Caco-2 (cell line): Measurements from ENCODE around the gene IGSF3. TPM values are rescaled to one million over a fixed set of nuclear protein-coding genes. Genes with fewer than 3 reads are reported as not detected.
"Not testable (repeated sequence)": the region's sequence is repeated elsewhere in the genome, so short reads cannot be mapped to it uniquely, and the experiment has no call there.

Experiments
- BruUV-seq: library from RNA; stranded (reverse); fragments of 400-500 nt; replicated peaks from 2 replicates; lab custom pipeline; 2021; lab: Mats Ljungman, UMichigan
- CTCF ChIA-PET: fragments of 300-600 bp; sonication (Branson Sonifier 250); formaldehyde crosslinking; loops from one replicate; lab custom pipeline; 2022; ENCODE audit warnings: antibody characterized with exemption; lab: Charles Lee
- POLR2A ChIA-PET: fragments of 300-600 bp; sonication (Branson Sonifier 250); formaldehyde crosslinking; loops from one replicate; lab custom pipeline; 2022; ENCODE audit warnings: antibody characterized with exemption; lab: Charles Lee
- DNase-seq, 2 experiments: peaks; one replicate each; pipeline versions ENCODE4 v3.0.0 to v3.0.0-alpha.2; 2020 to 2022
- H3K27me3 ChIP-seq: replicated peaks from 2 replicates; pipeline ENCODE4 v1.6.0; 2011; ENCODE audit warnings: low read length; ENCODE audit not compliant: control insufficient read depth, insufficient read depth
- H3K36me3 ChIP-seq: 2 replicates; pipeline ENCODE4 v1.5.1; 2011; ENCODE audit warnings: low read length; ENCODE audit not compliant: control insufficient read depth, insufficient read depth
- H3K4me1 ChIP-seq: fragments of 250-450 bp; sonication (Bioruptor Pico); 2 replicates; pipeline ENCODE4 v1.5.1; 2020; ENCODE audit warnings: mild to moderate bottlenecking
- H3K4me3 ChIP-seq: 2 replicates; pipeline ENCODE4 v1.5.1; 2011; ENCODE audit warnings: low read depth, mild to moderate bottlenecking, control low read depth, low read length
- H3K9me3 ChIP-seq: fragments of 250-450 bp; sonication (Bioruptor Pico); 2 replicates; pipeline ENCODE4 v1.5.1; 2020; ENCODE audit warnings: mild to moderate bottlenecking, moderate library complexity
- H3K27ac Mint-ChIP-seq: one replicate; pipeline ENCODE4 v1.8.0; 2022; ENCODE audit warnings: mixed read lengths; ENCODE audit not compliant: unreplicated experiment
- H3K27me3 Mint-ChIP-seq: one replicate; pipeline ENCODE4 v1.8.0; 2022; ENCODE audit warnings: mixed read lengths; ENCODE audit not compliant: insufficient read depth, unreplicated experiment
- H3K36me3 Mint-ChIP-seq: one replicate; pipeline ENCODE4 v1.8.0; 2022; ENCODE audit warnings: mild to moderate bottlenecking, mixed read lengths; ENCODE audit not compliant: insufficient read depth, unreplicated experiment
- H3K4me1 Mint-ChIP-seq: one replicate; pipeline ENCODE4 v1.8.0; 2022; ENCODE audit warnings: low read depth, mixed read lengths; ENCODE audit not compliant: unreplicated experiment
- H3K4me3 Mint-ChIP-seq: one replicate; pipeline ENCODE4 v1.8.0; 2022; ENCODE audit warnings: mild to moderate bottlenecking, moderate library complexity, mixed read lengths; ENCODE audit not compliant: unreplicated experiment
- H3K9me3 Mint-ChIP-seq: one replicate; pipeline ENCODE4 v1.8.0; 2022; ENCODE audit warnings: mixed read lengths; ENCODE audit not compliant: unreplicated experiment
- intact Hi-C: fragments of 100-400 bp; cut with micrococcal nuclease; formaldehyde crosslinking; loops from one replicate; pipeline ENCODE4 v1.10.0; 2022; ENCODE audit not compliant: unreplicated experiment
- total RNA-seq: library from RNA; stranded (reverse); gene quantifications from 2 replicates; pipeline ENCODE4 v1.2.3, GENCODE V29; 2022

The IGSF3 gene
- total RNA-seq, 1 experiment from 2014 or later: 24.0 TPM

DNA sequence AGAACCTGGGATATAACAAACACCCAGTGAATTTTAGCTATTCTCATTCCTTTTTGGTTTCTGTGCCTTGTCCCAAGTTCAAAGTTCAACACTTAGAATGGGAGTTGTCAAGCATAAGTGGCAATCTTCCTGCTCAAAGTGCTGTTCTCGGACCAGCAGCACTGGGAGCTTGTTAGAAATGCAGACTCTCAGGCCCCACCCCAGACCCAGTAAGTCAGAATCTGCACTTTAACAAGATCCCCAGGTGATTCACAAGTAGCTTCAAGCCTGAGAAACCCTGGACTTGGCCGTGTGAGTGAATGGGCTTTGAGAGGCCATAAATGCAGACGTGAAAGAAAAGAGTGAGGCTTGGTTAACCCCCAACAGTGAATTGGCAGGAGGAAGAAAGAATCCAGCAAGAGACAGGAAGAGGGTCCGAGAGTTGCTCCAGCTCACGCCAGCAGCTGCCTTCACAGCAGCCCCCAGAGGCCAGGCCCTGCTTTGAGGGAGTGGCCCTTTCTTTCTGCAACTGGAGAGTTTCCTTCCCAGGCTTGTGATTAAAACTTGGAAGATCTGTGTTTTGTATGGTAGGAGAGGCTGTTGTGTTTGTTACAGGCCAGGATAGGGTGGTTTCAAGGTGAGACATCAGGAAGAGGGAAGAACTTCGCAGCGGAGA is 75.5 kb downstream of the IGSF3 start:
- H3K36me3 Mint-ChIP-seq: peaks cover 10% of the 10 kb centered on the region
- H3K9me3 Mint-ChIP-seq, H3K4me3 ChIP-seq, H3K4me1 Mint-ChIP-seq, CTCF ChIA-PET, H3K27me3 Mint-ChIP-seq, H3K36me3 ChIP-seq, POLR2A ChIA-PET, H3K4me3 Mint-ChIP-seq, intact Hi-C loops, DNase-seq, H3K27me3 ChIP-seq, H3K27ac Mint-ChIP-seq, BruUV-seq, H3K9me3 ChIP-seq, H3K4me1 ChIP-seq: not testable (repeated sequence)

DNA sequence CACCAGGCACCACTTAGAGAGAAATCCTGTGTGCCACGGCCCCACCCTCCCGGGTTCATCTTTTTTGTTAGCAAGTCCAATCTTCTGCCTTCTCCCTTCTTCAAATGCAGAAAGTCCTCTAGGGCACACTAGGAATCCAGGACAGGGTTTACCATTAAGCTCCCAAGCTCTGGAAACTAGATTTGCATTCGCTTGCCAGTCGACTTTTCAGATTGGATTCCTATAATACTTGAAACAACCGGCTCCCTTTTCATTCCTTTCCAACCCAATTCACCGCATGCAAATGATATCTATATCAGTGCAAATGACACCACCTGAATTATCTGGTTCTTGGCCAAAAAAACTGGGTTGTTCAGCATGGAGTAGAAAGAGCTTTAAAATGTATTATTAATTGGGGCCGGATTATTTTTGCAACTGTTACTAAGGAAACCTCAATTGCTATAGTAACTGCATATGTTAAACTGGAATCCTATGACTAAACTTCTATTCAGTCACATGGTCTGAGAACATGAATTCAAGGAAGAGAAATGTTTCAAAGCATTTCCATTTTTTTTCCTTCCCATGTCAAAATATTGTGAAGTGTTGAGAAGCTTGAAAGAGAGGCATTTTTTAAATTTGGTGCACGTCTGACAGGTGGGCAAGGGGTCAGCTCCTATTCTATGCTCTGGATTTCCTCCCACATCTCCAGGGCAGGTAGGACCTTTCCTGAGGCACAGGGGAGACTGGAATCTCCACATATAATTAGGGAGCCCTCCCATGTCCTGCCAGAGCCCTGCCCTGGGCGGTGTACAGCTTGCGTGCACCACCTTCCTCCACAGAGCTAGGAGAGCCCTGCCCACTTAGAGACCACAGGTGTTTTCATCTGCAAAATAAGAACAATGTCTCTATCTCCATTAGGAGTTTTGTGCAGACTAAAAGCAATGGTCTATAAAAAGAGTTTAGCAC is 76.3 kb downstream of the IGSF3 start:
- H3K4me1 ChIP-seq, H3K4me1 Mint-ChIP-seq, H3K4me3 Mint-ChIP-seq, BruUV-seq, POLR2A ChIA-PET, H3K9me3 ChIP-seq, H3K27ac Mint-ChIP-seq, intact Hi-C loops, H3K27me3 ChIP-seq, H3K9me3 Mint-ChIP-seq, H3K4me3 ChIP-seq, H3K27me3 Mint-ChIP-seq, DNase-seq, H3K36me3 ChIP-seq, CTCF ChIA-PET: not testable (repeated sequence)
- peaks cover 10% of the 10 kb centered on the region for H3K36me3 Mint-ChIP-seq

DNA sequence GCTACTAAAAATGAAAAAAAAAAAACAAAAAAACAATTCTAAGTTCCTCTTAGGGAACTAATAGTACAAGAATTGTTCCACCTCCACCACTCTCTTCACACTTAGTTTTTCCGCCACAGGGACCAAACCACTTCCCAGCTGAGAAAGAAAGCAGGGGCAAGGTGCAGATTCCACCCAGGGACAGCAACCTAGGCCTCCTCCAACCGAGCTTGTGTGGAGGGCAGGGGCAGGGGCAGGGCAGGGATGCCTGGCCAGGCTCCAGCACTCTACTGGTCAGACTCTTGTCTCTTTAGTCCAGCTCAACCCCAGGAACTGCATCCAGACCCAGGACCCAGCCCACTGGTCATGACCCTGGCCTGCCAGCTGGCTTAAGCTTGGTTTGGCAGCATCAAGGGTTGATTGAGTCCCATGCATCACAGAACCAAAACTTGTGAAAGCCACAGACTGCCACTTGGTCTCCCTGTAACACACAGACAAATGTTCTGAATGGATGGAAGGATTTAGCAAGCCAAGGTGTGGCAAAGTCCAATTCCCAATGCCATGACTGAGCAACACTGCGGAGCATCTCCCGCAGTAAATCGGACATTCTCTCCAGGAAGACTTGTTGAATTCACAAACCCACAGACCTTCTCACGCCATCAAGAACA is 77.1 kb downstream of the IGSF3 start:
- H3K4me3 Mint-ChIP-seq, H3K4me1 ChIP-seq, BruUV-seq, CTCF ChIA-PET, DNase-seq, H3K27me3 Mint-ChIP-seq, H3K9me3 ChIP-seq, H3K4me1 Mint-ChIP-seq, intact Hi-C loops, H3K27me3 ChIP-seq, H3K27ac Mint-ChIP-seq, H3K4me3 ChIP-seq, POLR2A ChIA-PET, H3K9me3 Mint-ChIP-seq, H3K36me3 ChIP-seq: not testable (repeated sequence)
- peaks cover 10% of the 10 kb centered on the region for H3K36me3 Mint-ChIP-seq

- H3K27me3 Mint-ChIP-seq, CTCF ChIA-PET, H3K36me3 ChIP-seq, POLR2A ChIA-PET, H3K4me1 ChIP-seq, H3K27me3 ChIP-seq, H3K4me3 ChIP-seq, DNase-seq, H3K9me3 Mint-ChIP-seq, BruUV-seq, H3K9me3 ChIP-seq, H3K27ac Mint-ChIP-seq, H3K4me3 Mint-ChIP-seq, intact Hi-C loops, H3K4me1 Mint-ChIP-seq: not testable (repeated sequence)
- peaks cover 10% of the 10 kb centered on the region for H3K36me3 Mint-ChIP-seq
These were observed 78.3 kb downstream of the IGSF3 start for GRCh38 chr1:116589101-116589735.
